ENCODE measurements around the gene MATN4. TPM values are rescaled to one million over a fixed set of nuclear protein-coding genes. Genes with fewer than 3 reads are reported as not detected.

The MATN4 gene
- polyA plus RNA-seq, 10 donors = 0.34 to 2.5 (median 0.63) TPM

GRCh38 chr20:45315672-45316071 is 7.6 kb upstream of the MATN4 start:
- no peak for DNase-seq

- DNase-seq = no peak
Measured at GRCh38 chr20:45313943-45314342, 5.8 kb upstream of the MATN4 start.

- DNase-seq = no peak
Measured at GRCh38 chr20:45313065-45313695, 5.1 kb upstream of the MATN4 start.

GRCh38 chr20:45312241-45312640 is 4.1 kb upstream of the MATN4 start:
- no peak for DNase-seq

GRCh38 chr20:45311589-45312211 is 3.6 kb upstream of the MATN4 start:
- peak in 2 of 3 donors; percentile 41 to 60 for DNase-seq

GRCh38 chr20:45309075-45309474 is 976 bp upstream of the MATN4 start:
- DNase-seq = no peak

- no peak for DNase-seq
Measured at GRCh38 chr20:45307076-45307640, 941 bp downstream of the MATN4 start.

- no peak for DNase-seq
Measured at GRCh38 chr20:45306431-45306982, 1.6 kb downstream of the MATN4 start, which contains the start of gene RBPJL. Gene RBPJL, plus strand, starts transcription at chr20:45306840. Its CDS starts 83 bp downstream, at chr20:45306923.

- DNase-seq = no peak
Measured at GRCh38 chr20:45305262-45305661, 2.8 kb downstream of the MATN4 start.

GRCh38 chr20:45304464-45304999 is 3.6 kb downstream of the MATN4 start:
- no peak for DNase-seq

- no peak for DNase-seq
Measured at GRCh38 chr20:45303586-45304463, 4.3 kb downstream of the MATN4 start.

GRCh38 chr20:45301824-45302271 is 6.3 kb downstream of the MATN4 start:
- no peak for DNase-seq

- DNase-seq = no peak
Measured at GRCh38 chr20:45300961-45301360, 7.1 kb downstream of the MATN4 start.

GRCh38 chr20:45299786-45300185 is 8.3 kb downstream of the MATN4 start:
- no peak for DNase-seq

GRCh38 chr20:45297786-45298497 is 10.2 kb downstream of the MATN4 start:
- no peak for DNase-seq

- no peak for DNase-seq
Measured at GRCh38 chr20:45294659-45295058, 13.4 kb downstream of the MATN4 start.

- DNase-seq = no peak
Measured at GRCh38 chr20:45294003-45294368, 14.1 kb downstream of the MATN4 start.

- peak; percentile 36 to 85 (median 61) for DNase-seq
Measured at GRCh38 chr20:45293041-45294002, 14.8 kb downstream of the MATN4 start.

- DNase-seq = no peak
Measured at GRCh38 chr20:45292343-45292742, 15.8 kb downstream of the MATN4 start.

- no peak for DNase-seq
Measured at GRCh38 chr20:45291526-45291925, 16.6 kb downstream of the MATN4 start.

Data from muscle of back (tissue), 11 donors.